K562 (cell line): ENCODE data around the gene IL1RAPL2. TPM values are rescaled to one million over a fixed set of nuclear protein-coding genes. Genes with fewer than 3 reads are reported as not detected.

Experiments used
- ATAC-seq: fragments of 200-7000 bp; cut with Tn5 transposase; 3 replicates; pipeline ENCODE4 v1.9.1; 2020; ENCODE audit warnings: moderate library complexity
- BruUV-seq: library from RNA; stranded (reverse); fragments of 400-500 nt; replicated peaks from 2 replicates; lab custom pipeline; 2021; lab: Mats Ljungman, UMichigan
- CTCF ChIA-PET: fragments of 300-600 bp; formaldehyde crosslinking; extraction: SDS; loops from one replicate; lab custom pipeline; 2021; ENCODE audit warnings: low intra/inter-chr PET ratio; lab: Yijun Ruan, JAX
- POLR2A ChIA-PET: fragments of 300-600, 350-650 bp; sonication (Branson Sonifier 250); formaldehyde crosslinking; extraction: SDS; loops from one replicate; lab custom pipeline; 2021; ENCODE audit warnings: antibody characterized with exemption, inconsistent platforms; lab: Yijun Ruan, JAX
- DNase-seq, 4 experiments: peaks; one replicate each; pipeline versions ENCODE4 v3.0.0 to v3.0.0-alpha.2; 2011 to 2018; ENCODE audit warnings: low spot score in 3 of 4, mixed read lengths in 3 of 4; ENCODE audit errors: extremely low read depth in 1 of 4
- FAIRE-seq: peaks from 2 replicates; lab custom pipeline; 2011; peaks lifted over from hg19 to GRCh38; lab: Jason Lieb, UNC
- H2AFZ ChIP-seq: 2 replicates; pipeline ENCODE4 v1.6.0; 2011; ENCODE audit warnings: low read depth, low read length, control low read depth, inconsistent platforms
- H3K27ac ChIP-seq: fragments of 200-600 bp; 3 replicates; pipeline ENCODE4 v1.8.0; 2011; ENCODE audit warnings: low read depth, mild to moderate bottlenecking, control low read depth, inconsistent platforms, low read length, moderate library complexity, mixed read lengths; ENCODE audit errors: extremely low read depth
- H3K27me3 ChIP-seq, 2 experiments: fragments of 300-600 bp in 1 of 2; 2 replicates in 1 of 2; 3 replicates in 1 of 2; pipeline versions ENCODE4 v1.6.0 to v1.8.0; 2011; ENCODE audit warnings: inconsistent platforms in 2 of 2, low read length in 2 of 2, mild to moderate bottlenecking in 1 of 2, mixed read lengths in 1 of 2, moderate library complexity in 1 of 2; ENCODE audit not compliant: control insufficient read depth in 2 of 2, insufficient read depth in 2 of 2
- H3K36me3 ChIP-seq: fragments of 300-600 bp; 3 replicates; pipeline ENCODE4 v1.8.0; 2011; ENCODE audit warnings: mild to moderate bottlenecking, low read length, inconsistent platforms; ENCODE audit not compliant: control insufficient read depth, insufficient read depth
- H3K4me1 ChIP-seq, 2 experiments: fragments of 200-600 bp in 1 of 2; replicated peaks in 1 of 2; 2 replicates in 1 of 2; 3 replicates in 1 of 2; pipeline versions ENCODE4 v1.5.1 to v1.8.0; 2011; ENCODE audit warnings: inconsistent platforms in 2 of 2, low read length in 2 of 2, mild to moderate bottlenecking in 1 of 2, mixed read lengths in 1 of 2, moderate library complexity in 1 of 2; ENCODE audit not compliant: control insufficient read depth in 2 of 2, insufficient read depth in 2 of 2
- H3K4me2 ChIP-seq: 2 replicates; pipeline ENCODE4 v1.6.1; 2011; ENCODE audit warnings: low read length, control low read depth, inconsistent platforms, mixed read lengths; ENCODE audit not compliant: insufficient read depth
- H3K4me3 ChIP-seq: fragments of 200-600 bp; sonication (generic), shearing (Covaris generic); 2 replicates; pipeline ENCODE4 v1.5.1; 2016; ENCODE audit warnings: control low read depth, inconsistent platforms
- H3K79me2 ChIP-seq: fragments of 200-600 bp; 3 replicates; pipeline ENCODE4 v1.8.0; 2011; ENCODE audit warnings: low read length, inconsistent platforms; ENCODE audit not compliant: control insufficient read depth, insufficient read depth
- H3K9ac ChIP-seq, 2 experiments: 2 replicates each; pipeline versions ENCODE4 v1.6.0 to v1.6.1; 2011; ENCODE audit warnings: low read depth in 2 of 2, low read length in 2 of 2, control low read depth in 1 of 2, inconsistent platforms in 1 of 2, mild to moderate bottlenecking in 1 of 2, mixed read lengths in 1 of 2; ENCODE audit not compliant: insufficient read depth in 1 of 2
- H3K9me1 ChIP-seq: one replicate; pipeline ENCODE4 v1.6.0; 2011; ENCODE audit warnings: inconsistent platforms, mild to moderate bottlenecking, low read length, moderate library complexity; ENCODE audit not compliant: control insufficient read depth, insufficient read depth
- H3K9me3 ChIP-seq: replicated peaks from 2 replicates; pipeline ENCODE4 v1.5.1; 2011; ENCODE audit warnings: low read depth, low read length, inconsistent platforms; ENCODE audit not compliant: control insufficient read depth, insufficient read depth
- H4K20me1 ChIP-seq: replicated peaks from 2 replicates; pipeline ENCODE4 v1.6.1; 2011; ENCODE audit warnings: low read length, inconsistent platforms, mixed read lengths; ENCODE audit not compliant: control insufficient read depth, insufficient read depth
- COPS2 ChIP-seq: fragments of 450-650 bp; conservative IDR thresholded peaks from 2 replicates; pipeline ENCODE4 v1.6.1; 2016; ENCODE audit warnings: mild to moderate bottlenecking, moderate library complexity
- EP300 ChIP-seq: IDR thresholded peaks from 2 replicates; pipeline ENCODE4 v1.6.1; 2012; ENCODE audit warnings: low read length, improper control_type of control experiment
- KAT2B ChIP-seq: IDR thresholded peaks from one replicate; pipeline ENCODE4 v1.6.1; 2012; ENCODE audit warnings: low read depth, mild to moderate bottlenecking, control low read depth, inconsistent platforms, low read length, moderate library complexity
- NUFIP1 ChIP-seq: fragments of 450-650 bp; IDR thresholded peaks from 2 replicates; pipeline ENCODE4 v1.6.1; 2018; ENCODE audit not compliant: partially characterized antibody
- POLR2H ChIP-seq: IDR thresholded peaks from 2 replicates; pipeline ENCODE4 v1.6.1; 2016; ENCODE audit warnings: missing genetic modification characterization, low read depth, mild to moderate bottlenecking, control low read depth, missing compliant biosample characterization, moderate library complexity
- SMAD1 ChIP-seq: fragments of 150-350 bp; IDR thresholded peaks from 2 replicates; pipeline ENCODE4 v1.6.1; 2014; ENCODE audit warnings: low read length, low read depth; ENCODE audit not compliant: partially characterized antibody
- SRSF3 ChIP-seq: fragments of 200-400 bp; formaldehyde crosslinking; IDR thresholded peaks from 2 replicates; pipeline ENCODE4 v1.6.1; 2016; ENCODE audit warnings: mild to moderate bottlenecking, low read length, moderate library complexity; ENCODE audit not compliant: insufficient read depth
- TBL1XR1 ChIP-seq, 2 experiments: IDR thresholded peaks; 2 replicates each; pipeline ENCODE4 v1.6.1; 2012; ENCODE audit warnings: improper control_type of control experiment in 2 of 2, low read length in 2 of 2, mild to moderate bottlenecking in 1 of 2
- ZKSCAN1 ChIP-seq: fragments of 150-350 bp; IDR thresholded peaks from 2 replicates; pipeline ENCODE4 v1.6.1; 2016; ENCODE audit warnings: low read depth, low read length
- ZNF184 ChIP-seq: sonication (generic); formaldehyde crosslinking; IDR thresholded peaks from 2 replicates; pipeline ENCODE4 v1.5.0; 2020; ENCODE audit warnings: missing genetic modification reagents
- WGBS: fragments of 100-300 bp; shearing (Covaris generic); methylation state at CpG from one replicate; pipeline ENCODE4 v1.1.6; 2016; ENCODE audit warnings: low coverage, mixed read lengths; ENCODE audit not compliant: insufficient coverage; ENCODE audit errors: missing lambda C conversion rate; 5-methylcytosine and 5-hydroxymethylcytosine counted together
- in situ Hi-C: fragments of 300-500 bp; cut with MboI; formaldehyde crosslinking; loops from 4 replicates; pipeline ENCODE4 v1.15.0; 2018; ENCODE audit warnings: inconsistent platforms, mixed read lengths
- intact Hi-C: fragments of 100-400 bp; cut with micrococcal nuclease; formaldehyde crosslinking; loops from 2 replicates; pipeline ENCODE4 v1.14.2; 2022
- polyA plus RNA-seq, 8 experiments: library from polyadenylated mRNA; depleted of rRNA in 4 of 8; stranded (reverse) in 5 of 8; unstranded in 3 of 8; fragments of >200 nt; fragmentation: Nextera tagmentation in 2 of 8; fragmentation: Illumina TruSeq in 1 of 8; extraction: Ambion mirVana in 2 of 8; extraction: Trizol in 1 of 8; gene quantifications; 2 replicates each; pipeline versions ENCODE4 v1.2.1 to v1.2.3, GENCODE V29; 2011 to 2014; ENCODE audit warnings: inconsistent platforms in 1 of 8, missing spikeins in 1 of 8
- total RNA-seq, 7 experiments: library from RNA; depleted of rRNA in 6 of 7; stranded (reverse); fragments of >200 nt in 6 of 7; fragmentation: Illumina TruSeq in 2 of 7; extraction: Trizol in 2 of 7; gene quantifications; 2 replicates each; pipeline versions ENCODE4 v1.2.1 to v1.2.3, GENCODE V29; 2011 to 2021; ENCODE audit warnings: low replicate concordance in 1 of 7
- TF ChIP-seq, protein P1 (sequence below): sonication (generic); formaldehyde crosslinking; IDR thresholded peaks from 2 replicates; pipeline ENCODE4 v1.8.0; 2022; ENCODE audit warnings: mild to moderate bottlenecking, missing genetic modification reagents, borderline replicate concordance
- TF ChIP-seq, protein P2 (sequence below): fragments of 250-450 bp; sonication (Bioruptor Pico); IDR thresholded peaks from 2 replicates; pipeline ENCODE4 v1.8.0; 2022; ENCODE audit warnings: inconsistent platforms

IL1RAPL2 gene
- total and polyA plus RNA-seq, 9 of the 15 experiments (the other 6 are each of a cell fraction or from before 2014, with no cell fraction given), result not detected

DNA sequence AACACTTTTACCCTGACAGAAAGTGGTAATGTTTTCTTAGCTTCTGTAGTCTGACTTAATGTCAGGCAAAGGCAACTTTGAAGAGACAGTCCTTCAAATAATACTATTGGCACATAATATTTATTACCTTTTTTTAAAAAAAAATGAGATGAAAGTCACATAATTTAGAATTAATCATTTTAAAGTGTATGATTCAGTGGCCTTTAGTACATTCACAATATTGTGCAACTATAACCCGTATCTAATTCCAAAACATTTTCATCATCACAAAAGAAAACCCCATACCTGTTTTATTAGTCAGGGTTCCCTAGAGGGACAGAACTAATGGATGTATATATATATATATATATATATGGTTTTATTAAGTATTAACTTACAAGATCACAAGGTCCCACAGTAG is 749.2 kb downstream of the IL1RAPL2 start:
- no peaks in the 10 kb centered on the region for H3K9me1 ChIP-seq
- POLR2A ChIA-PET, result no interaction called here
- FAIRE-seq (no peak), DNase-seq (no peak), ATAC-seq (no peak)
- no peaks in the 10 kb centered on the region for H3K27me3 ChIP-seq
- no peak overlapping the region for H3K4me2 ChIP-seq
- no peak overlapping the region for H2AFZ ChIP-seq
- H3K9me3 ChIP-seq, result no peaks in the 10 kb centered on the region
- intact Hi-C loops, result no loop called here
- no peaks in the 10 kb centered on the region for H4K20me1 ChIP-seq
- no peak overlapping the region for H3K4me3 ChIP-seq
- in situ Hi-C loops, result no loop called here
- no peak overlapping the region for H3K9ac ChIP-seq
- no peaks in the 10 kb centered on the region for H3K79me2 ChIP-seq
- H3K4me1 ChIP-seq, result no peaks in the 10 kb centered on the region
- CTCF ChIA-PET, result no interaction called here
- TF ChIP-seq SMAD1 (no peak), POLR2H (tag) (no peak), TBL1XR1 (IDR thresholded peaks at IDR 0.05; ENCODE audit: low read length in 2 of 2) (no peak), ZKSCAN1 (no peak), ZNF184 (no peak), COPS2 (no peak), EP300 (no peak), NUFIP1 (no peak), KAT2B (no peak), SRSF3 (no peak)
- TF ChIP-seq, protein P1, sequence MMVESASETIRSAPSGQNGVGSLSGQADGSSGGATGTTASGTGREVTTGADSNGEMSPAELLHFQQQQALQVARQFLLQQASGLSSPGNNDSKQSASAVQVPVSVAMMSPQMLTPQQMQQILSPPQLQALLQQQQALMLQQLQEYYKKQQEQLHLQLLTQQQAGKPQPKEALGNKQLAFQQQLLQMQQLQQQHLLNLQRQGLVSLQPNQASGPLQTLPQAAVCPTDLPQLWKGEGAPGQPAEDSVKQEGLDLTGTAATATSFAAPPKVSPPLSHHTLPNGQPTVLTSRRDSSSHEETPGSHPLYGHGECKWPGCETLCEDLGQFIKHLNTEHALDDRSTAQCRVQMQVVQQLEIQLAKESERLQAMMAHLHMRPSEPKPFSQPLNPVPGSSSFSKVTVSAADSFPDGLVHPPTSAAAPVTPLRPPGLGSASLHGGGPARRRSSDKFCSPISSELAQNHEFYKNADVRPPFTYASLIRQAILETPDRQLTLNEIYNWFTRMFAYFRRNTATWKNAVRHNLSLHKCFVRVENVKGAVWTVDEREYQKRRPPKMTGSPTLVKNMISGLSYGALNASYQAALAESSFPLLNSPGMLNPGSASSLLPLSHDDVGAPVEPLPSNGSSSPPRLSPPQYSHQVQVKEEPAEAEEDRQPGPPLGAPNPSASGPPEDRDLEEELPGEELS (CRISPR knock-in tag), result no peak
- TF ChIP-seq, protein P2, sequence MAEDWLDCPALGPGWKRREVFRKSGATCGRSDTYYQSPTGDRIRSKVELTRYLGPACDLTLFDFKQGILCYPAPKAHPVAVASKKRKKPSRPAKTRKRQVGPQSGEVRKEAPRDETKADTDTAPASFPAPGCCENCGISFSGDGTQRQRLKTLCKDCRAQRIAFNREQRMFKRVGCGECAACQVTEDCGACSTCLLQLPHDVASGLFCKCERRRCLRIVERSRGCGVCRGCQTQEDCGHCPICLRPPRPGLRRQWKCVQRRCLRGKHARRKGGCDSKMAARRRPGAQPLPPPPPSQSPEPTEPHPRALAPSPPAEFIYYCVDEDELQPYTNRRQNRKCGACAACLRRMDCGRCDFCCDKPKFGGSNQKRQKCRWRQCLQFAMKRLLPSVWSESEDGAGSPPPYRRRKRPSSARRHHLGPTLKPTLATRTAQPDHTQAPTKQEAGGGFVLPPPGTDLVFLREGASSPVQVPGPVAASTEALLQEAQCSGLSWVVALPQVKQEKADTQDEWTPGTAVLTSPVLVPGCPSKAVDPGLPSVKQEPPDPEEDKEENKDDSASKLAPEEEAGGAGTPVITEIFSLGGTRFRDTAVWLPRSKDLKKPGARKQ (CRISPR knock-in tag), result no peak
- H3K27ac ChIP-seq, result no peak overlapping the region
- WGBS, result 0% methylated on average over 1 of the region's 1 CpG
- no TSS peak for BruUV-seq
- no peaks in the 10 kb centered on the region for H3K36me3 ChIP-seq
